ENCODE measurements around the gene MOV10.

GRCh38 chr1:112735752-112736151 is 61.3 kb downstream of the MOV10 start:
- TF ChIP-seq EP300 (IDR thresholded peaks at IDR 0.05) (no peak), CTCF (IDR thresholded peaks at IDR 0.05) (no peak)
